ENCODE results near the gene MRM1.

MRM1 gene

DNA sequence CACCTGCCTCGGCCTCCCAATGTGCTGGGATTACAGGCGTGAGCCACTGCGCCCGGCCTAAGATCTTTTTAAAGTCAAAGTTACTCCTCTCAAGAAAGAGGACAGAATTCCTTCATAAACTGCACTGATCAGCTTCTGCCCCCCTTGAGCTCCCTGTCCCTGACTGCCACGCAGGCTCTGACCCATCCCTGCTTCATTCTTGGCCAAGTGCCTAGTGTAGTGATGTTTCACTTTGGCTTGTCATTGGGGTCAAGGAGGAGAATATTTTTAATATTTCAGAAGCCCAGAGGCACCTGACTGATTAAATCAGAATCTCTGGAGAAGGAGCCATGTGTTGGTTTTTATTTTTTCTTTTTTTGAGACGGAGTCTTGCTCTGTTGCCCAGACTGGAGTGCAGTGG is 9.1 kb downstream of the MRM1 start:
- DNase-seq, result no peak
- H3K4me1 Mint-ChIP-seq, result peaks cover 15 to 28% of the 10 kb centered on the region in 2 donors
- H3K27ac Mint-ChIP-seq, result no peak overlapping the region
- ATAC-seq (replicated peaks), result no peak
- H3K36me3 Mint-ChIP-seq, result peaks cover 20 to 42% of the 10 kb centered on the region in 2 donors
- no peaks in the 10 kb centered on the region for H3K9me3 Mint-ChIP-seq
- no peaks in the 10 kb centered on the region for H3K27me3 Mint-ChIP-seq
- H3K4me3 Mint-ChIP-seq, result no peak overlapping the region

DNA sequence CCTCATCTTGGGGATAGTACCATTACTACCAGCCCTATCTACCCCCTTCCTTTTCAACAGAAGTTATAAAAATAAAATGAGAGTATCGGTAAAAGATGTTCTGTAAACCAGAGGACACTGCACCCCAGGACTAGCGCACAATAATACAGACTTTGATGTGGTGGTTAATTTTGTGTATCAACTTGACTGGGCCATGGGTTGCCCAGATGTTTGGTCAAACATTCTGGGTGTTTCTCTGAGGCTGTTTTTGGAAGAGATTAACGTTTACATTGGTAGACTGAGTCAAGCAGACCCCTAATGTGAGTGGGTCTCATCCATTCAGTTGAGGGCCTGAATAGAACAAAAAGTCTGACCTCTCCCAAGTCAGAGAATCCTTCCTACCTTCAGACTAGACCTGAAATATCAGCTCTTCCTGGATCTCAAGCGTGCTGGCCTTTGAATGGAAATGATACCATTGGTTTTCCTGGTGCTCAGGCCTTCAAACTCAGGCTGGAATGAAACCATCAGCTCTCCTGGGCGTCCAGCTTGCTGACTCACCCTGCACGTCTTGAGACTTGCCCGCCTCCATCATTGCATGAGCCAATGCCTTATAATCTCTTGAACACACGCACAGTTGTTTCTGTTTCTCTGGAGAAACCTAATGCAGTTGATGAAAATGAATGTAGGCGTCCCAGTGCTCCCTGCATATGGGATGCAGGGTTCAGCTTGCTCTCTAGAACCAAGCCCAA is 10.1 kb downstream of the MRM1 start:
- no peak for ATAC-seq (replicated peaks)

DNA sequence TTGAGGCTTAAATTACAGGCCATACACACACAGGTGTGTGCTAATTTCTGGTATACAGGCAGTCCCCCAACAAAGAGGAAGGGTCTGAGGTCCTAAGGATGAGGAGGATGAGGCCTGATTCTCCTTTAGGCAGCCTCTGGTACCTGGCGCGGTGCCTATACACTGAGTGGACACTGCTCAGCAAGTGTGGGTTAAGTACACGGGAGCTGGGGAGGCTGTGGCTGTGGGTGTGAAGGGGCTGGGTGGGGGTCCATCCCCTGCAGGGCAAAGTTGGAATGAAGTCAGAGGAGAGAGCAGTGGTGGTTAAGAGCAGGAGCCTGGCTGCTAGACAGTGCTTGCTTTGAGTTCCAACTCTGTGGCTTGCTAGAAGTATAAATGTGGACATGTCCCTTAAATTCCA is 10.9 kb downstream of the MRM1 start:
- Mint-ChIP-seq H3K4me1 (peaks cover 9 to 20% of the 10 kb centered on the region in 2 donors), H3K4me3 (no peak overlapping the region), H3K36me3 (peaks cover 13 to 35% of the 10 kb centered on the region in 2 donors), H3K9me3 (no peaks in the 10 kb centered on the region), H3K27me3 (no peaks in the 10 kb centered on the region), H3K27ac (peak overlapping the region; percentile 9)
- ATAC-seq (replicated peaks) (no peak), DNase-seq (no peak)

More for the DNA sequence above, 10.1 kb downstream of the MRM1 start:
- no peak for DNase-seq
- peaks cover 13 to 35% of the 10 kb centered on the region in 2 donors for H3K36me3 Mint-ChIP-seq
- H3K27ac Mint-ChIP-seq, result peak overlapping the region; percentile 65
- no peak overlapping the region for H3K4me3 Mint-ChIP-seq
- H3K9me3 Mint-ChIP-seq, result no peaks in the 10 kb centered on the region
- peaks cover 9 to 20% of the 10 kb centered on the region in 2 donors for H3K4me1 Mint-ChIP-seq
- no peaks in the 10 kb centered on the region for H3K27me3 Mint-ChIP-seq

DNA sequence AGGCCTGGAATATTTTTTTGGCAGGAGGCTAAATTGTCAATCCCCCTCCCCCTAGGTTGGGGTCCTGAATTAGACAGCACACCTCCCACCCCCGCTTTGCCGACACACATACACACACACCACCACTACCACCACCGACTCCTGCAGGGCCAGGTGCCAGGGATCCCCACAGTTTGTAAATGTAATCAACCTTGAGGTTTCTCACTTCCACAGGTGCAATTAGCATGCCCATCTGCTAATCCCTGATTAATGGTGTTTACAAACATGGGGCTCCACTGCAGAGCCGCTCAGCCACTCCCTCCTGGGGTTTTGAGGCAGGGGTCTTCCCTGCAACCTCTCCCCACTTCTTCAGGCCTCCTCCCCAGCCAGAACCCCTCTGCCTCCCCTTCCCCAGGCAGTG is 11.8 kb downstream of the MRM1 start:
- DNase-seq (no peak), ATAC-seq (replicated peaks) (no peak)
- Mint-ChIP-seq H3K9me3 (no peaks in the 10 kb centered on the region), H3K4me1 (peaks cover 7 to 14% of the 10 kb centered on the region in 2 donors), H3K27me3 (no peaks in the 10 kb centered on the region), H3K27ac (no peak overlapping the region), H3K4me3 (no peak overlapping the region), H3K36me3 (peaks cover 9 to 28% of the 10 kb centered on the region in 2 donors)

DNA sequence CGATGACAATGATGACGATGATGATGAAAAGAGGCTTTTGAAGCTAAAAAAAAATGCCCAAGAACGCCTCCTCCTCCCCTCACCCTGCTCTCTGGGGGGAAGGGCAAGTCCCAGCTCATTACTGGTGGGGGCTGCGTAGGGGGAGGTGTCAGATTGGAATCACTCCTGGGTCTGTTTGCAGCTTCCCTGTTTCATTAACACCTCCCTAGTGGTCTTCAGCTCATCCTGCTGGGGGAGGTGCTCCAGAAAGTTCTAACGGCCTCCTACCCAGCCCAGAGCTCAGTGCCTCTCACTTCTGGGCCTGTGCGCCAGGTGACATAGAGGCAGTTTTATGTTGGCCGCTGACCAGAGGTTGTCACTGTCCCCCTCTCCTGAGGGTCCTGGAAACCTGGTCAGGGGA is 12.7 kb downstream of the MRM1 start:
- H3K4me1 Mint-ChIP-seq, result peaks cover 2 to 5% of the 10 kb centered on the region in 2 donors

DNA sequence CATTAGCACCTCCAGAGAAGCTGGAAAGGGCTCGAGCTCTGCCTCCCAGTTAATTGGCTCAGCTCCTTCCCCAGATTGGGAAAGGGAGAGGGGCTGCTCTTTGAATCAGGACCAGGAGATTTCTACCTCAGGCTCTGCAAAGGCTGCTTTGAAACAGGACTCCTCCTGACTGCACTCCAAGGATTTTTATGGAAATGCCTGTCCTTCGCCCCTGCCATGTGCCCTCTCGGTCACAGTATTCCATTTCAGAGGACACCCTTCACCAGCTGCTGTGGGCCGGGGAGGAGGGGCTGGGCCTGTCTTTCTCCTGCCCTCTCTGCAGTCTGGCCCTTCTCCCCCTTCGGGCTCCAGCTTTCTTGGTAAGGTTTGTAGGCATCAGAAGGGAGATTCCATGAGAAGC is 13.6 kb downstream of the MRM1 start:
- Mint-ChIP-seq H3K27ac (no peak overlapping the region), H3K36me3 (peaks cover 9 to 13% of the 10 kb centered on the region in 2 donors), H3K27me3 (no peaks in the 10 kb centered on the region), H3K4me1 (peaks cover 0 to 2% of the 10 kb centered on the region in 2 donors), H3K4me3 (no peak overlapping the region), H3K9me3 (no peaks in the 10 kb centered on the region)
- no peak for DNase-seq
- ATAC-seq (replicated peaks), result no peak

More for the DNA sequence above, 12.7 kb downstream of the MRM1 start:
- Mint-ChIP-seq H3K9me3 (no peaks in the 10 kb centered on the region), H3K27ac (no peak overlapping the region), H3K36me3 (peaks cover 9 to 18% of the 10 kb centered on the region in 2 donors), H3K4me3 (no peak overlapping the region), H3K27me3 (no peaks in the 10 kb centered on the region)
- ATAC-seq (replicated peaks) (no peak), DNase-seq (no peak)

DNA sequence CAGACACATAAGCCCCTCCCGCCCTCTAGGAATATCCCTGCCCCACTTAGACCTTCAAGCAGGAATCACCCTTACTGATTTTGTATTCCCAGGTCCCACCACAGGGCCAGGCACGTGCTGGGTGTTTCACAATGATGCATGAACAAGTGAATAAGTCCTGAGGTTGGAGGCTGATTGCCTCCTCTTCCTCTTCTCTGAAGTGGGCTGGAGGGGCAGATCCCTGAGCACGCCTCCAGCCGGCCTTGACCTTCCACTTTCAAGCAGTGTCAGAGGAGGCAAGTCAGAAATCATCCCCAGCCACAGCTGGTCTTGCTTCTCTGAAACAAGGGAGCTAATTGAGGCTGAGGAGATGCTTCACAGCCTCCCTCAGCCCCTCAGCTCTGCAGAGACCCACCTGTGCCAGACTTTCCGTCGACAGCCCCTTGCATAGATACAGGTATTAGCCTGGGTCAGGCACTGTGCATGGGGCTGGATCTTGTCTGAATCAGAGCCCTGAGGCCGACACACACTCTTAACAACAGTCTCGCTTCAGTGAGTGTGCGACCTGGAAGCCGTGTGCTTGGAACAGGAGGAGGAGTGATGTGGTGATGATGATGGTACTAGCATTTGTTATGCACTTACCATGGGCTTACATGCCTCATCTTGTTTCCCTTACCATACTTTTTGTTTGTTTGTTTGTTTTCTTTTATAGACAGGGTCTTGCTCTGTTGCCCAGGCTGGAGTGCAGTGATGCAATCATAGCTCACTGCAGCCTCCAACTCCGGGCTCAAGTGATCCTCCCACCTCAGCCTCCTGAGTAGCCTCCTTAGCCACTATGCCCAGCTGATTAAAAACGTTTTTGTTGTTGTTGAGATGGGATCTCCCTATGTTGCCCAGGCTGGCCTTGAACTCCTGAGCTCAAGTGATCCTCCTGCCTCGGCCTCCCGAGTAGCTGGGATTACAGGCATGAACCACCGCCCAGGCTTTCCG is 15.0 kb downstream of the MRM1 start:
- Mint-ChIP-seq H3K27me3 (no peaks in the 10 kb centered on the region), H3K4me1 (peaks cover 0 to 2% of the 10 kb centered on the region in 2 donors), H3K27ac (no peak overlapping the region), H3K4me3 (no peak overlapping the region), H3K36me3 (peaks cover 6 to 12% of the 10 kb centered on the region in 2 donors), H3K9me3 (no peaks in the 10 kb centered on the region)
- DNase-seq (no peak), ATAC-seq (replicated peaks) (no peak)

DNA sequence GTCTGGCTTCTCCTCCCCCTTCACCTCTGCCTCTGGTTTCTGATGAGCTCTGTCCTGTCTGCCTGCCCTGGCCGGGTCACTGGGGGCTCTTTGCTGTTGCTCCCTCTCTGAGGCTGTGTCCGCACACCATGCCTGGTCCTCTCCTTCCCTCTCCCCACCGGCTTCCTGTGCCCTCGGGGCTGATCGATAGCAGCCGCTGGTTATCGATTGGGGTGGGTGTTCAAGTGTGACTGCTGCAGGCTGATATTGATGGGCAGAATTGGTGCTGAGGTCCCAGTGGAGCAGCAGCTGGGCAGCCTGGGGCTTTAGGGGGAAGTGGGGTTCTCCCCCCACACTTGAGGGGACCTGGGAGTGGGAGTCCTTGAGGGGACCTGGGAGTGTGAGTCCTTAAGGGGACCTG is 16.4 kb downstream of the MRM1 start:
- DNase-seq, result no peak
- no peaks in the 10 kb centered on the region for H3K9me3 Mint-ChIP-seq
- peaks cover 3 to 13% of the 10 kb centered on the region in 2 donors for H3K36me3 Mint-ChIP-seq
- ATAC-seq (replicated peaks), result no peak
- peaks cover 0 to 2% of the 10 kb centered on the region in 2 donors for H3K4me1 Mint-ChIP-seq
- H3K27me3 Mint-ChIP-seq, result no peaks in the 10 kb centered on the region
- H3K4me3 Mint-ChIP-seq, result no peak overlapping the region
- H3K27ac Mint-ChIP-seq, result no peak overlapping the region

DNA sequence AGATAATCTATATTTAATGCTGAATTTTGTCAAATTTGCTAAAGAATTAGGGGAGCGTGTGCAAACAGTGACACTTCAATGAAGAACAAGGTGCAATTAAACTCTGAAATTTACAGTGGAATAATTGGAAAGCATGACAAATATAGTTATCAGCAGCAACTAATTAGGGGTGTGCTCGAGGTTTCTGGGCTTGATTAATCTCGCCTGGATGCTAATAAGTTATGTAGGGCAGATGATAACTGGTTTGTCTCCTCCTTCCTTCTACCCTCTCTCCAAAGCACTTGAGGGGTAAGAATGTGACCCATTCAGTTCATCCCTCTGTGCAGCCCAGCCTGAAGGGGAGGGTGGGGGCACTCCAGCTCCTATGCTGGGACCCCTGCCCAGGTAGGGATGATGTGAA is 21.9 kb downstream of the MRM1 start:
- ATAC-seq (replicated peaks) (no peak), DNase-seq (no peak)
- Mint-ChIP-seq H3K4me1 (peaks cover 0 to 2% of the 10 kb centered on the region in 2 donors), H3K4me3 (no peak overlapping the region), H3K9me3 (no peaks in the 10 kb centered on the region), H3K27me3 (no peaks in the 10 kb centered on the region), H3K27ac (no peak overlapping the region), H3K36me3 (peaks cover 3 to 6% of the 10 kb centered on the region in 2 donors)

DNA sequence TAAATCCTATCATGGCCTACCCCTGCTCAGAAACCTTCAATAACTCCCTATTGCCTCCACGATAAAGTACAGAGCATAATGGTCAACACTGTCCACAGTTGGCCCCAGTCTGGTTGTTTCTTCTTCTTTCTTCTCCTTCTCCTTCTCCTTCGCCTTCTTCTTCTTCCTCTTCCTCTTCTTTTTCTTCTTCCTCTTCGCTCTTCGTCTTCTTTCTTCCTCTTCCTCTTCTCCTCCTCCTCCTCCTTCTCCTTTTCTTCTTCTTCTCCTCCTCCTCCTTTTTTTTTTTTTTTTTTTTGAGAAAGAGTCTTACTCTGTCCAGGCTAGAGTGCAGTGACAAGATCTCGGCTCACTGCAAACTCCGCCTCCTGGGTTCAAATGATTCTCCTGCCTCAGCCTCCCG is 23.8 kb downstream of the MRM1 start:
- H3K36me3 Mint-ChIP-seq, result peaks cover 3 to 6% of the 10 kb centered on the region in 2 donors
- H3K9me3 Mint-ChIP-seq, result no peaks in the 10 kb centered on the region
- peaks cover 5 to 10% of the 10 kb centered on the region in 2 donors for H3K4me1 Mint-ChIP-seq
- DNase-seq (no peak), ATAC-seq (replicated peaks) (no peak)
- H3K27ac Mint-ChIP-seq, result no peak overlapping the region
- H3K4me3 Mint-ChIP-seq, result no peak overlapping the region
- peaks cover 0 to 10% of the 10 kb centered on the region in 2 donors for H3K27me3 Mint-ChIP-seq

DNA sequence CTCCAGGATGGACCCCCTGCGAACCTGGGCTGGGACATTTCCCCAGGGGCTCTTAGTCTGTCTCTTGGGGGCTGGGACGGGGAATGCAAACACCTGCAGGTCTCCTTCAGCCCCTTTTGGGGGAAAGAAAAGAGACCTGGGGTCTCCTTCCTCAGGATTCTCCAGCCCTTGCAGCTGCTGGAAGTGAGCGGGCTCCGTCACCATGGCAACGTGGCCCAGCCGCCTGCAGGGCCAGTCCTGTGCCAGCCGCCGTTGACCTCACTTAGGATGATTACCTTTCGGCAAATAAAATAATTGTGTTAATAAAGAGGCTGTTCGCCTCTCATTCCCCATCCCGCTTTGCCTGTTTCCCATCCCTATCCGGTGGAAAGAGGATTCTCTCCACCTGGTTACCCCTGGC is 25.7 kb downstream of the MRM1 start:
- ATAC-seq (replicated peaks), result no peak
- no peak for DNase-seq
- Mint-ChIP-seq H3K36me3 (no peaks in the 10 kb centered on the region), H3K4me1 (peaks cover 5 to 10% of the 10 kb centered on the region in 2 donors), H3K27ac (no peak overlapping the region), H3K4me3 (no peak overlapping the region), H3K27me3 (peaks cover 2 to 10% of the 10 kb centered on the region in 2 donors), H3K9me3 (no peaks in the 10 kb centered on the region)

DNA sequence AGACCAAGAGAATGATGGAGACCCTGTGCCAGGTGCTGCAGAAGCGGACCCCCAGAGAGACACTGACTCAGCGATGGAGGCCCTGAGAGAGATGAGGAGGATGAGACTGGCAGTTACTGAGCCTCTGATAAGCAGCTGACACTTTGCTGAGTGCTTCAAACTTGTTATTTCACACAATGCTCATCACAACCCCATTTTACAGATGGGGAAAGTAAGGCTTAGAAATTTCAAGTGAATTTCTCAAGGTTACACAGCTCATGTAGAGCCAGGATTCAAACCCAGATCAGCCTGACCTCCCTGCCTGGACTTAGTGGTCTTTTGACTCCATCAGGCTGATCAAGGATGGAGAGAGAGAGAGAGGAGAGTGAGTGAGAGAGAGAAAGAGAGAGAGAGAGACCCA is 27.2 kb downstream of the MRM1 start:
- Mint-ChIP-seq H3K36me3 (peaks cover 0 to 3% of the 10 kb centered on the region in 2 donors), H3K27ac (no peak overlapping the region), H3K27me3 (peaks cover 14 to 23% of the 10 kb centered on the region in 2 donors), H3K4me1 (peaks cover 5 to 10% of the 10 kb centered on the region in 2 donors), H3K9me3 (no peaks in the 10 kb centered on the region), H3K4me3 (no peak overlapping the region)
- no peak for ATAC-seq (replicated peaks)
- no peak for DNase-seq

DNA sequence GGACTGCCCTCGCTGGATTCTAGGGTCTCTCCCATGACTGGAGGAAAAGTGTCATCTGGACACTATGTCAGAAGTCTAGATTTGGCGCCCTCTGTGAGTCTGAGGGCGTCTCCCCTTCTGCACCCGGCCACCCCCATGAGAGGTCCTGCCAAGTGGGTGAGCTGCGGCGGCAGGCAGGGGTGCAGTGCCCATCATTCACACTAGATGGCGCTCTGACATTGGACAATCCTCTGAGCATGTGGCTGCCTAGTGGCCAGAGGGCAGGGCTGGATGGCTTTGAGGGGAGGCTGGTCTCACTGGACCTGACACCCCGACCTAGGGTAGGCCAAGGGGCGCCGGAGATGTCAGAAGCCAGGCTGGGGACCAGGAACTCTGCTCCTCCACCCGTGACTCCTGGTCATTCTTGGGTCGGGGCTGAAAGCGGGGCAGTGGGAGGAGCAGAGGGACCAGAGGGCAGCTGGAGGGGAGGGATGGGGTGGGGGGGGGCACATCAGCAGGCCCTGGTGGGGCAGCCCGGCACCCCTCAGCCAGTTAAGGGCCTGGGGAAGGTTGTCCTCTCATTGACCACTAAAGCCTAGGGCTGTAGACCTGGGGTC is 28.0 kb downstream of the MRM1 start:
- Mint-ChIP-seq H3K36me3 (peaks cover 0 to 3% of the 10 kb centered on the region in 2 donors), H3K9me3 (no peaks in the 10 kb centered on the region), H3K27ac (no peak overlapping the region), H3K27me3 (peaks cover 14 to 23% of the 10 kb centered on the region in 2 donors), H3K4me1 (peaks cover 5 to 10% of the 10 kb centered on the region in 2 donors), H3K4me3 (no peak overlapping the region)
- ATAC-seq (replicated peaks) (peak; percentile 93 to 96), DNase-seq (peak; percentile 68)

DNA sequence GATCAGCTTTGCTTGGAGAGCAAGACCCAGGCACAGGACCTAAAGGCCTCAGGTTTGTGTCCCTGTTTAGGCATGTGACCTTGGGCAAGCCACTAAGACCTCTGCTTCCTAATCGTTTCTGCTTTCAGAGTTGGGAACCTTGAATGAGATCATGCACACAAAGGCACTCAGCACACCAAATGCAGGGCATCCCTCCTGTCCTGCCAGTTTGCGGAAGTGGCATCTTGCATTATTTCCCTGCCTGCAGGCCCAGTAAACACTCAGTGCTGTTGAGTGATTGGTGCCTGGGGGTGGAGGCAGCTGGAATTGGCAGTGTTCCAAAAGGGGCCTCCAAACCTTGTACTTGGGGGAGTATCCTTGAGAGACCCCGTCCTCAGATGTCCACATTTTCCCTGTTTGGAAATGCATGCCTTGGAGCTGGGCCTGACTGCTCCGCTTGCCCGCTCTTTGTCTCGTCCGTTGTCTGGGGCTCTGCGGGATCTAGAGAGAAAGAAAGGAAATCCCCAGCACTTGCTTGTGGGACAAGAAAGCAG is 28.7 kb downstream of the MRM1 start:
- Mint-ChIP-seq H3K4me3 (no peak overlapping the region), H3K27me3 (peaks cover 15 to 25% of the 10 kb centered on the region in 2 donors), H3K9me3 (no peaks in the 10 kb centered on the region), H3K27ac (no peak overlapping the region), H3K36me3 (peaks cover 0 to 3% of the 10 kb centered on the region in 2 donors), H3K4me1 (peaks cover 5 to 10% of the 10 kb centered on the region in 2 donors)
- no peak for ATAC-seq (replicated peaks)
- no peak for DNase-seq
